NCI-H526 treated with DMSO at 0.1 percent for 48 hours (cell line): ENCODE data around the gene PIRT.

Experiments used
- DNase-seq: peaks from one replicate; lab custom pipeline; 2025; lab: John Stamatoyannopoulos, UW

PIRT gene

GRCh38 chr17:10821054-10821453 lies 16.8 kb downstream of the PIRT start:
- no peak for DNase-seq

DNA sequence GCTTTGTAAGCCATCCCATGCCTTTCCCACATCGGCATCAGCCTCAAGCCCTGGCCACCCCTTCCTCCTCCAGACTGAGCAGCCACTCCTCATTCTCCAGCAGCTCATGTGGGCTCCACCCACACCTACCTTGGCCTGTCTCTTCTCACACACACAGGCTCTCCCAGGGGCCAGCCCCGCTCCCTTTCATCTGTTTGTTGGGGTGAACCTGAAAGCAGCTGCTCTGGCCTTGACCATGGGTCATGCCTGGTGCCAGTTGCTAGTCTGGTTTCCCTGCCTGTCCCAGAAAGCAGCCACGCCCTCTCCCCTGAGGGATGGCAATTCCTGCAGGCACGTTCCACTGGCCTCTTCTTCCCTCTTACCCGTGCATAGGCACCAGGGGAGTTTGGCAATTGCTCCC lies 22.6 kb downstream of the PIRT start:
- no peak for DNase-seq

GRCh38 chr17:10814075-10814474 lies 23.8 kb downstream of the PIRT start:
- no peak for DNase-seq

GRCh38 chr17:10812674-10813073 lies 25.2 kb downstream of the PIRT start:
- no peak for DNase-seq

- no peak for DNase-seq
Observed at GRCh38 chr17:10809605-10810004, 28.3 kb downstream of the PIRT start.

DNA sequence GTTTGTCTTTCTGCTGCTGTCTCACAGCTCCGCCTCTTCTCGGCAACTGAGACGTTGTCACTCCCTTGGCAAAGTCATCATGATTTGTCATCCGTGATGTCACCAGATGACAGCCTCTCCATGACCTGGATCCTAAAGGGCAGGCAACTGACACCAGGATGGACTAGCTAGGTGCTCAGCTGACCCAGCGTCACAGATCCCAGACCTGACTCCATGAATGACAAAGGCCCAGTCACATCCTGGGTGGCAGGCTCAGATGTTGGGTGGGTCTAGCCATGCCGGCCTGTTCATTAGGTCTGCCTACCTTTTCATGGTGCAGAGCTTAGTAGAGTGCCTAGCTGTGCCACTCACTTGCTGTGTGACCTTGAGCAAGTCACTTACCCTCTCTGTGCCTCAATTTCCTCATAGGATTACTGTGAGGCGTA lies 30.2 kb downstream of the PIRT start:
- no peak for DNase-seq

DNA sequence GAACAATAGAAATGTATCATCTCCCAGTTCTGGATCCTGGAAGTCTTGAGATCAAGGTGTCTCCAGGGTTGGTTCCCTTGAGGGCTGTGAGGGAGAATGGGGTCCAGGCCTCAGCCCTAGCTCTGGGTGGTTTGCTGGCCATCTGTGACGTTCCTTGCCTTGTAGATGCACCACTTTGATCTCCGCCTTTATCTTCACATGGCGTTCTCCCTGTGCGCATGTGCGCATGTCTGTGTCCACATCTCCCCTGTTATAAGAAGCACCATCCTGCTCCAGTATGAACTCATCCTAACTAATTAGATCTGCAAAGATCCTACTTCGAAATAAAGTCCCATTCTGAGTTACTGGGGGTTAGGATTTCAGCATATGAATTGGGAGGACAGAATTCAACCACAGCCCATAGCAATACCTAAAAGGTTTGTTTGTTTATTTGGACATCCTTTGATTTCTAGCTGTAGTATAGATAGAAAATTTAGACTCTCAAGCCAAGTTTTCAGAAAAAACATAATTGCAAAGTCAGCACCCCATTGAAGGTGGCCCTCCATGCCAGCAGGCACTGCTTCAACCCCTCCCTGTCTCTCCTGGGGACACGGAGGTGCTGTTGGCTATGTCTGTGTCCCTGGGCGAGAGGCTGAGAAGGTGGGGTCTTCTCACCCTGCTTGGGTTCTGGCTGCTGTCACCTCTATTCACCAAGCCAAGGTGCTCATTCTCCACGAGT lies 31.2 kb downstream of the PIRT start:
- no peak for DNase-seq

DNA sequence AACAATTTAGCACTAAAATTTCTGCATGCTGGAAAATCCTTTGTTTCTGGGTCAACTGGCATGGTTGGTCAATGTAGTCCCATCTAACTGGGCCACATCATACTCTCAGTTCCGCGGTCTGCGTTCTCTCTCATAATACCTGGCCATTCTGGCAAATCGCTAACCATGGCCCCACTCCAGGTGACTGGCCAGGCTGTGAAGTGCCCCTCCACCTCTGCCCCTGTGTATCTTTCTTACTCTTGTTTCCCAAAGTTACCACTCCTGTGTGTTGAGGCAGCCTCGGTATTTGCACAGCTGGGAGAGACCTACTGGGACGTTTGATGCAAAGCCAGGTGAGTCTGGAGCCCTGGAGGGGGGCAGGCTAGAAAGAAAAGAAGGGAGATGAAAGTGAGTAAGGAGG lies 32.0 kb downstream of the PIRT start:
- DNase-seq, result no peak

DNA sequence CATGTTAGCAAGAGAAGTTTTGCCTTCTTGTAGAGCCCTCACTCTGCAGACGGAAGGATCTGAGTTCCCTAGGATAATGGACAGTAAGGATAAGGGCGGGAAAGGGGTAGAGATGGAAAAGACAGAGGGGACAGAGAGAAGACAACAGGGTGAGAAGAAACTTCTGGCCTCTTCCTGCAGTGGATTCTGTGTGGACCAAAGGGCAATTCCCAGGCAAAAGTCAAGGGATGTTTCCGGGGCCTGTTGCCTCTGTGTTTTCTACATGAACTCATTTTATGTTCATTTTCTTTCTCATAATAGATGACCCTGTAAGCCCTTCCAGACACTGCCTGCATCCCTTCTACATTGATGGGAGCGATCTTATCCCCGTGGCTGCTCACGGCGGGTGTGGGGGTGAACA lies 33.3 kb downstream of the PIRT start:
- no peak for DNase-seq

DNA sequence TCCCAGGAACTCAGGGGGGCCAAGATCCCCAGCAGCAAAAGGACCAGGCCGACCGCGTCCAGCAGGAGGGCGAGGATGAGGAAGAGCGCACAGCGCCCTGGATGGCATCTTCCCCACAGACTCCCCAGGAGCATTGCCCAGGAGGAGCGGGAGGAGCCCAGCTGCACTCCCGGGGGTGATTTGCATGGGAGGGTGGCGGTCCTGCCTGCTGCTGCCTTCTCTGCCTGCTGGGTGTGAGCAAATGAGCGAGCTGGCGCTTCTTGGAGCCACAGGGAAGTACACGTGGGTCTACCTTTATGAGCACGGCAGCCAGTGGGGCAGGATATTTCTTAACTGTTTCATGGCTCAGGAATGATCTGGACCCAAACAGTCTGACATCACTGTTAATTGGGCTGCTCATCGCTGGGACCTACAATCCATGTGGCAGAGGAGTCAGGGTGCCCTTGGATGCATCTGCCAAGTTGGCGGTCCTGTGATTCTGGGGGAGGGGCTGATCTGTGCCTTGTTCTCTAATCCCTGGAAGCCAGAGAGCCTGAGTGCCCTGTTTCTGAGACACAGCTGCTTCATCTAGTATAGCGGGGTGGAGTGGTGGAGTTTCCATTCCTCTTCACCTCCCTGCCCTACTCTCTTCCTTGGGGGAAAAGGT lies 33.9 kb downstream of the PIRT start, which contains the start of gene TMEM238L:
TSS of gene TMEM238L (minus strand) at position 270 of the 646 bp plus-strand sequence. CDS start at position 134, 136 bp downstream.
- peak; percentile 76 for DNase-seq

DNA sequence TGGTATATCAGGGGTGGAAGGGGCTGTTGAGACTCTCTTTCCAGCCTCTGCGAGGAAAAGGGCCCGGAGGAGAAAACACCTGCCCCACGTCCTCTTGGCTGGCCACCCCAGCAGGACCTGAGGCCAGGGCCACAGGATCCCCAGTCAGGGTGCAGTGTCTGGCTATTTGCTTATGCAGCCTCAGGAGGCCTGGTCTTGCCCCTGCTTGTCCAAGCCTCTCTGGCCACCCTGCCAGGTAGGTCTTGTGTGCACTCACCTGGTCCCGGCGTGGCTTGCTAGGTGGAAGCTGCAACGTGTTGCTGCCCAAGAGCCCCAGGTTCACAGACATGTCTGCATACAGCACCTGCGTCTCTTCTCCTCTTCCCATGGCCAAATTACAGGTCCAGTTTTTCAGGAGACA lies 34.5 kb downstream of the PIRT start:
- DNase-seq, result peak; percentile 50

GRCh38 chr17:10802496-10803284 lies 35.2 kb downstream of the PIRT start:
- no peak for DNase-seq

GRCh38 chr17:10799407-10799806 lies 38.5 kb downstream of the PIRT start:
- DNase-seq, result no peak

DNA sequence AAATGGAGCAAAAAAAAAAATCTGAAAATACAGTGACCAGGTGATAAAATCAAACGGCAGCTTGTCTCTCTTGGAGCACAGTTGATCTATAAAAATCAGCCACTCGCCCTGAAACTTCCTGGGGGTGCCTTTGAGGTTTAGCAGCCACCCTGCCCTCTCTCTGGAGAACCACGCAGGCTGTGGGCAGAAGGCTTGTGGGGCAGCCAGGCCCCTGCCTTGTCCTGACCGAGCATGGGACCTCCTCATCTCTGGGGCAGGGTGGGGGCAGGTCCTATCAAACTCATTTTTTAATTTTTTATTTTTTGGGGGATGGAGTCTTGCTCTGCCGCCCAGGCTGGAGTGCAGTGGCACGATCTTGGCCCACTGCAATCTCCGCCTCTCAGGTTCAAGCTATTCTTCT lies 39.0 kb downstream of the PIRT start:
- no peak for DNase-seq

- DNase-seq, result no peak
Observed at GRCh38 chr17:10798332-10798749, 39.5 kb downstream of the PIRT start.

DNA sequence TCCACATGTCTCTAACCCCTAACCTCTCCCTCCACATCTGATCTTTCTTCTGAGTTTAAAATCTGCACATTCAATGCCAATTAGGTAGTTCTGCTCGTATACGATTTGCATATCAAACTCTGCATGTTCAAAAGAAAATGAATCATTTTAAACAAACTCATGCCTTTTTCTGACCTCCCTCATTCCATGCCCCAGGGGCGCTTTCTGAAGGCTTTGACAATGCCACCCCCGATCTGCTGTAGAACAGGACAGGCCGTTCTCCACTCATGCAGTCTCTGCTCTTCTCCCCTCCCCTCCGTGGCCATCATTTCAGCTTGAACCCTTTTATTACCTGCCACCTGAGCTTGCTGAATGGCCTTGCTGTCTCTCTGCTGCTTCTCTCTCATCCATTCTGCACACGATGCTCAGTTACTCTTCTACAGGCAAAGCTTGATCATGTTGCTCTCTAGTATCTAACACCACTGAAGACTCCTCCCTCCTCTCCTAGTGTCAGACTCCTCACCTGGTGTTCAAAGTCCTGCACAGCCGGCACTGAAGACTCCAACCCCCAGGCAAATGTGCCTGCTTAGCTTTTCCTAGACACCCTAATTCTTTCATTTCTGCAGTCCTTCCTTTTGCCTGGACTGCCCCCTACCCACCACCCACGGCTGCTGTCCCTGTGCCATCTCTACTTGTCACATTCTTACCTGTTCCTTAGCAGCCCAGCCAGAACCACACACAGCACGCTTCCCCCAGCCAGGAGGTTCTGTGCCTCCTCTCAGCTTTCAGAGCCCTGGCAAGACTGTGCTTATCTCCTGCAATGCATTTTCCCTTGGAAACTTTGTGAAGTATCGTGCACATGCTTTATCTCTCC lies 40.2 kb downstream of the PIRT start:
- peak; percentile 5 for DNase-seq

DNA sequence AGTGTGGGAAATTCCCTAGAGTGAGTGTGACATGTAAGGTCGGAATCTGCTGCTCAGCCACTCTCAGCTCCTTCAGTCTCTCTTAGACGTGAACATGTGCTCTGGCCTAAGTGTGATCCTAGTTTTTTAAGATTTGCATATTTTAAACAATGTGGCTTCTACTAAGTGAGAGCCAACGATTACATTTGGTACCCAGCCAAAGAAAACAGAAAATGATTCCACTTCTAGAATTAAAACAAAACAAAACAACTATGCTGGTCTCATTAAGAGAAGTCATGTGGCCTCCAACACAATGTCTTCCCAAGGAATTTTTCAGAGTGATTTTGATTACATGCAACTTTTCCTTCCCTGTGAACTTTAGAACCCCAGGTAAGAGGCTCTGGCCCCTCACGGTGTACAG lies 44.1 kb downstream of the PIRT start:
- no peak for DNase-seq

DNA sequence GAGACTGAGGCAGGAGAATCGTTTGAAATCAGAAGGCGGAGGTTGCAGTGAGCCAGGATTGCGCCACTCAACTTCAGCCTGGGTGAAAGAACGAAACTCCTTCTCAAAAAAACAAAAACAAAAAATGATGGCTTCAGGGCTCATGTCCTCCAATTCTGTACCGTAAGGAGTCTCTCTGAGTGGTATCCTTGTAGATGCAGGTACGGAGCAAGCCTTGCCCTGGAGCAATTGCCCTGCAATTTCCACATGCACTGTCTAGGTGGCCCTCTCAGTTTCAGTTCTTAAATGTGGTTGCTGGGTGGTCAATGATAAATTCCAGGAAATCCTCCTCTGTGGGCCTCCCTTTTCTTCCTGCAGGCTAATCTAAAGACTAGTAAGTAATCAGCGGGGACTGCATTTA lies 44.6 kb downstream of the PIRT start:
- no peak for DNase-seq

- DNase-seq, result no peak
Observed at GRCh38 chr17:10792151-10792550, 45.7 kb downstream of the PIRT start.

GRCh38 chr17:10790491-10791401 lies 47.1 kb downstream of the PIRT start:
- DNase-seq, result peak; percentile 79
